Spleen (tissue), 11 donors: ENCODE measurements around the gene CHST1. TPM values are rescaled to one million over a fixed set of nuclear protein-coding genes. Genes with fewer than 3 reads are reported as not detected.

Source experiments
- DNase-seq: peaks from one replicate; pipeline ENCODE4 v3.0.0-alpha.2; 2020
- H3K27ac ChIP-seq, 8 donors: fragments of 200-600 bp; sonication (generic) in 7 of 8; 1 replicate in 4 of 8; 2 replicates in 4 of 8; pipeline versions ENCODE4 v1.5.0 to v1.8.0; 2016 to 2021; ENCODE audit warnings: inconsistent platforms in 4 of 8, mild to moderate bottlenecking in 4 of 8, moderate library complexity in 1 of 8
- H3K27me3 ChIP-seq, 7 donors: fragments of 200-600 bp; sonication (generic) in 6 of 7; replicated peaks in 1 of 7; 1 replicate in 4 of 7; 2 replicates in 3 of 7; pipeline versions ENCODE4 v1.5.0 to v1.8.0; 2016 to 2021; ENCODE audit warnings: inconsistent platforms in 3 of 7, mild to moderate bottlenecking in 1 of 7
- H3K36me3 ChIP-seq, 6 donors: fragments of 200-600 bp; sonication (generic) in 5 of 6; 1 replicate in 4 of 6; 2 replicates in 2 of 6; pipeline versions ENCODE4 v1.5.0 to v1.8.0; 2016 to 2021; ENCODE audit warnings: inconsistent platforms in 2 of 6
- H3K4me1 ChIP-seq, 6 donors: fragments of 200-600 bp; sonication (generic) in 5 of 6; 1 replicate in 3 of 6; 2 replicates in 3 of 6; pipeline versions ENCODE4 v1.5.0 to v1.8.0; 2016 to 2021; ENCODE audit warnings: inconsistent platforms in 3 of 6
- H3K4me3 ChIP-seq, 8 donors: fragments of 200-600 bp; sonication (generic) in 7 of 8; 1 replicate in 4 of 8; 2 replicates in 4 of 8; pipeline versions ENCODE4 v1.5.0 to v1.8.0; 2016 to 2021; ENCODE audit warnings: inconsistent platforms in 4 of 8, mild to moderate bottlenecking in 4 of 8, moderate library complexity in 2 of 8
- H3K9me3 ChIP-seq, 8 donors: fragments of 200-600 bp; sonication (generic) in 7 of 8; 1 replicate in 4 of 8; 2 replicates in 4 of 8; pipeline versions ENCODE4 v1.5.0 to v1.8.0; 2016 to 2021; ENCODE audit warnings: inconsistent platforms in 4 of 8
- POLR2A ChIP-seq, 3 donors: fragments of 450-650 bp; IDR thresholded peaks; one replicate each; pipeline ENCODE4 v1.5.1; 2017; ENCODE audit warnings: antibody characterized with exemption in 3 of 3, mild to moderate bottlenecking in 1 of 3
- POLR2AphosphoS5 ChIP-seq, 3 donors: sonication (generic); formaldehyde crosslinking; IDR thresholded peaks; one replicate each; pipeline ENCODE4 v1.5.1; 2017; ENCODE audit warnings: antibody characterized with exemption in 3 of 3
- WGBS, 5 donors: extraction: QIAGEN DNeasy Blood & Tissue Kit in 3 of 5; methylation state at CpG; one replicate each; pipeline versions ENCODE4 v1.1.5 to v1.1.7; 2013 to 2018; 5-methylcytosine and 5-hydroxymethylcytosine counted together
- intact Hi-C: fragments of 100-400 bp; cut with DNase I; formaldehyde crosslinking; loops from one replicate; pipeline ENCODE4 v1.15.0; 2023; ENCODE audit warnings: low total_unique reads
- polyA plus RNA-seq, 3 donors: library from polyadenylated mRNA; stranded (reverse); fragments of 200-250 nt; gene quantifications; one replicate each; pipeline ENCODE4 v1.2.1, GENCODE V29; 2013
- total RNA-seq, 7 donors: library from RNA; depleted of rRNA in 3 of 7; stranded (reverse); fragments of >200 nt in 3 of 7; fragmentation: NEBNext Ultra II Directional in 4 of 7; extraction: Animal tissue kit (Norgen Biotek cat#: 25700) in 4 of 7; gene quantifications; one replicate each; pipeline versions ENCODE4 v1.1.0 to v1.2.1, GENCODE V29; 2016 to 2021
- TF ChIP-seq, protein P1 (sequence below), 11 experiments: fragments of 200-600 bp in 7 of 11; fragments of 450-650 bp in 4 of 11; sonication (generic) in 4 of 11; IDR thresholded peaks in 8 of 11; conservative IDR thresholded peaks in 3 of 11; 1 replicate in 7 of 11; 2 replicates in 4 of 11; pipeline versions ENCODE4 v1.4.0 to v1.8.0; 2016 to 2021; ENCODE audit warnings: antibody characterized with exemption in 11 of 11, inconsistent platforms in 4 of 11, mild to moderate bottlenecking in 1 of 11
- donor health status: healthy with polysubstance abuse.
- donor health status: DM: no; HTN: no; CAD: no; lungs with moderate emphysema.
- donor health status: DM: no; HTN: no; CAD: no.
- donor health status: Bipolar disorder and iron deficiency.
- donor health status: healthy.
- donor health status: DM: no; HTN: no; CAD: no.
- donor health status: DM: yes; HTN: yes; CAD: no.

The CHST1 gene
- total and polyA plus RNA-seq, 10 donors, result 1.1 to 18.9 (median 6.2) TPM

DNA sequence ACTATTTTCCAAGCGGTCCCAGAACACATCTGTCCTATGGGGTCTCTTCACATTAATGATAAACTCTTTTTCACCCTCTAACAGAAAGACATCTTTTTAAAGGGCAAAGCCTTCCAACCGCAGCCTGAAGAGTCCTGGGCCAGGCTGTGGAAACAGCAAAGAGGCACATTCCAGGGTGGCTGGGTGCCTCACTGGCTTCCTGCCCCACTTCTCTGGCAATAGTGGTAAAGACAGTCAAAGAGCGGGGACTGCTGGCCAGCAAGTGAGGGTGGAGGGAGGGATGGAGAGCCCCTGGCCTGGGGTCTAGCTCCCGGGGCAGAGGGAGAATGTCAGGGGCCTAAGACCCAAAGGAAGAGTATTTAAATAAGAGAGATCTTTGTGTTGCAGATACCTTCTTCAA is 10.2 kb upstream of the CHST1 start:
- 75 to 98% (median 86%) methylated on average over 4 of the region's 4 CpGs for WGBS, 5 donors
- Histone ChIP-seq H3K27me3 (peaks cover 0 to 20% (median 0%) of the 10 kb centered on the region in 7 donors), H3K4me1 (no peaks in the 10 kb centered on the region), H3K36me3 (no peaks in the 10 kb centered on the region), H3K4me3 (no peak overlapping the region), H3K9me3 (no peaks in the 10 kb centered on the region), H3K27ac (no peak overlapping the region)
- DNase-seq, result peak; percentile 31
- intact Hi-C loops, result no loop called here
- TF ChIP-seq, protein P1, sequence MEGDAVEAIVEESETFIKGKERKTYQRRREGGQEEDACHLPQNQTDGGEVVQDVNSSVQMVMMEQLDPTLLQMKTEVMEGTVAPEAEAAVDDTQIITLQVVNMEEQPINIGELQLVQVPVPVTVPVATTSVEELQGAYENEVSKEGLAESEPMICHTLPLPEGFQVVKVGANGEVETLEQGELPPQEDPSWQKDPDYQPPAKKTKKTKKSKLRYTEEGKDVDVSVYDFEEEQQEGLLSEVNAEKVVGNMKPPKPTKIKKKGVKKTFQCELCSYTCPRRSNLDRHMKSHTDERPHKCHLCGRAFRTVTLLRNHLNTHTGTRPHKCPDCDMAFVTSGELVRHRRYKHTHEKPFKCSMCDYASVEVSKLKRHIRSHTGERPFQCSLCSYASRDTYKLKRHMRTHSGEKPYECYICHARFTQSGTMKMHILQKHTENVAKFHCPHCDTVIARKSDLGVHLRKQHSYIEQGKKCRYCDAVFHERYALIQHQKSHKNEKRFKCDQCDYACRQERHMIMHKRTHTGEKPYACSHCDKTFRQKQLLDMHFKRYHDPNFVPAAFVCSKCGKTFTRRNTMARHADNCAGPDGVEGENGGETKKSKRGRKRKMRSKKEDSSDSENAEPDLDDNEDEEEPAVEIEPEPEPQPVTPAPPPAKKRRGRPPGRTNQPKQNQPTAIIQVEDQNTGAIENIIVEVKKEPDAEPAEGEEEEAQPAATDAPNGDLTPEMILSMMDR (IDR thresholded peaks at IDR 0.05 in 8 of 11, conservative IDR thresholded peaks at IDR 0.05 in 3 of 11), result no peak
- TF ChIP-seq POLR2AphosphoS5 (IDR thresholded peaks at IDR 0.05) (no peak), POLR2A (IDR thresholded peaks at IDR 0.05) (no peak)

DNA sequence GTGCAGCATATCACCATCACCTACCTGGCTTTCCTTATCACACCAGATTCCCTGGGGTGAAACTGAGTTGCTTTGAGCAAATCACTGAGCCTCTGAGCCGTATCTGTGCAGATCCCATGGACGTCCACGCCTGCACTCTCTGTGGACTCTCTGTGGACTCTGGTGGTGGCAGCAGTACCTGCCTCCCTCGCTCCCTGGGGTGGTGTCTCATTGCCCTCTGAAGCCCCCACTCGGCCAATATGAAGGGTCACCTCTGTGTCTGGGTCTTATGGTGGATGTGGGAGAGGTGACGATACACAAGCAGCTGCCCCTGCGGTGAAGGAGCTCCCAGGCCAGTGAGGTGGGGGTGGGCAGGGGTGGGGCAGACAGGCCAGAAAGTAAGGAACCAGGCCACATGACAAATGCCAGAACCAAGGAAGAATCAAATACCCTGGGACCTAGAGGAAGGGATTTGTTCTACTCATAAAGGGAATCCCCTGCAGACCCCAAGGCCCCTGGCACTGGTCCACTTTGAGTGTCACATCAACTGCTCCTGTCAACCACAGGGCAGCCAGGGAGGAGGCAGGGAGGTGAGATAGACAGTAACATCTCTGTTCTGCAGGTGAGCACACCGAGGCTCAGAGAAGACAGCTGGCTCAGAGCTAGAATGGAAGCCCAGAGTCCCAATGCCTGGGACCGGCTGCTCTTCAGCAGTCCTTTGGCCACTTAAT is 9.2 kb upstream of the CHST1 start:
- intact Hi-C loops, result no loop called here
- TF ChIP-seq POLR2A (IDR thresholded peaks at IDR 0.05) (no peak), POLR2AphosphoS5 (IDR thresholded peaks at IDR 0.05) (no peak)
- TF ChIP-seq, protein P1 (IDR thresholded peaks at IDR 0.05 in 8 of 11, conservative IDR thresholded peaks at IDR 0.05 in 3 of 11), result no peak
- Histone ChIP-seq H3K4me3 (no peak overlapping the region), H3K9me3 (no peaks in the 10 kb centered on the region), H3K27ac (no peak overlapping the region), H3K27me3 (peaks cover 0 to 30% (median 0%) of the 10 kb centered on the region in 7 donors), H3K36me3 (no peaks in the 10 kb centered on the region), H3K4me1 (no peaks in the 10 kb centered on the region)
- peak; percentile 38 for DNase-seq
- WGBS, 5 donors, result 81 to 90% (median 87%) methylated on average over 8 to 9 of the region's 9 CpGs

- Histone ChIP-seq H3K27me3 (peaks cover 0 to 42% (median 0%) of the 10 kb centered on the region in 7 donors), H3K4me3 (no peak overlapping the region), H3K4me1 (no peaks in the 10 kb centered on the region), H3K27ac (no peak overlapping the region), H3K9me3 (no peaks in the 10 kb centered on the region), H3K36me3 (no peaks in the 10 kb centered on the region)
- intact Hi-C loops, result no loop called here
- 76 to 92% (median 86%) methylated on average over 3 to 4 of the region's 4 CpGs for WGBS, 5 donors
- peak; percentile 41 for DNase-seq
- TF ChIP-seq POLR2A (IDR thresholded peaks at IDR 0.05) (no peak), POLR2AphosphoS5 (IDR thresholded peaks at IDR 0.05) (no peak)
- TF ChIP-seq, protein P1 (IDR thresholded peaks at IDR 0.05 in 8 of 11, conservative IDR thresholded peaks at IDR 0.05 in 3 of 11), result no peak
Measured at GRCh38 chr11:45673441-45673840, 8.0 kb upstream of the CHST1 start.

- no peak overlapping the region for H3K4me3 ChIP-seq
- H3K27me3 ChIP-seq, result peaks cover 0 to 50% (median 0%) of the 10 kb centered on the region in 7 donors
- no peak overlapping the region for H3K27ac ChIP-seq
- no peaks in the 10 kb centered on the region for H3K4me1 ChIP-seq
- no peaks in the 10 kb centered on the region for H3K36me3 ChIP-seq
- H3K9me3 ChIP-seq, result no peaks in the 10 kb centered on the region
- intact Hi-C loops, result no loop called here
- WGBS, 5 donors, result 84 to 95% (median 87%) methylated on average over 3 of the region's 3 CpGs
- no peak for DNase-seq
- TF ChIP-seq POLR2A (IDR thresholded peaks at IDR 0.05), result no peak
- TF ChIP-seq POLR2AphosphoS5 (IDR thresholded peaks at IDR 0.05), result no peak
- TF ChIP-seq, protein P1 (IDR thresholded peaks at IDR 0.05 in 8 of 11, conservative IDR thresholded peaks at IDR 0.05 in 3 of 11), result no peak
Measured at GRCh38 chr11:45672593-45672992, 7.2 kb upstream of the CHST1 start.
